Kidney (tissue), 14 donors: ENCODE data around the gene CACNA1E. TPM values are rescaled to one million over a fixed set of nuclear protein-coding genes. Genes with fewer than 3 reads are reported as not detected.

ENCODE experiments used
- DNase-seq, 5 donors: peaks; one replicate each; pipeline ENCODE4 v3.0.0-alpha.2; 2013 to 2020
- FAIRE-seq: peaks from 2 replicates; lab custom pipeline; 2012; peaks lifted over from hg19 to GRCh38; lab: Jason Lieb, UNC
- H3K27ac ChIP-seq, 2 donors: one replicate each; pipeline ENCODE4 v1.7.0; 2013; ENCODE audit warnings: low read depth in 2 of 2, low read length in 2 of 2, inconsistent platforms in 1 of 2
- H3K27me3 ChIP-seq: one replicate; pipeline ENCODE4 v1.7.1; 2013; ENCODE audit warnings: low read length, inconsistent platforms; ENCODE audit not compliant: control insufficient read depth, insufficient read depth
- H3K36me3 ChIP-seq, 3 donors: one replicate each; pipeline versions ENCODE4 v1.7.0 to v1.7.1; 2013; ENCODE audit warnings: low read length in 3 of 3, control low read depth in 1 of 3, inconsistent platforms in 1 of 3; ENCODE audit not compliant: insufficient read depth in 3 of 3, control insufficient read depth in 2 of 3
- H3K4me1 ChIP-seq, 3 donors: one replicate each; pipeline versions ENCODE4 v1.7.0 to v1.7.1; 2013; ENCODE audit warnings: low read length in 3 of 3, inconsistent platforms in 1 of 3, low read depth in 1 of 3; ENCODE audit not compliant: control insufficient read depth in 2 of 3, insufficient read depth in 2 of 3
- H3K4me3 ChIP-seq, 3 donors: one replicate each; pipeline versions ENCODE4 v1.7.0 to v1.8.1; 2013; ENCODE audit warnings: low read length in 3 of 3, control low read depth in 1 of 3, inconsistent platforms in 1 of 3
- H3K9ac ChIP-seq, 3 donors: one replicate each; pipeline versions ENCODE4 v1.7.0 to v1.7.1; 2013; ENCODE audit warnings: low read length in 3 of 3, control low read depth in 1 of 3, inconsistent platforms in 1 of 3
- H3K9me3 ChIP-seq, 3 donors: one replicate each; pipeline versions ENCODE4 v1.7.0 to v1.7.1; 2013; ENCODE audit warnings: low read length in 3 of 3, control low read depth in 1 of 3, inconsistent platforms in 1 of 3; ENCODE audit not compliant: control insufficient read depth in 2 of 3, insufficient read depth in 1 of 3
- intact Hi-C: fragments of 100-400 bp; cut with DNase I; formaldehyde crosslinking; loops from one replicate; pipeline ENCODE4 v1.11.1; 2022
- polyA plus RNA-seq: library from polyadenylated mRNA; stranded (reverse); fragments of 350-450 nt; fragmentation: Illumina TruSeq; extraction: RNeasy Lipid Tissue Mini Kit (QIAGEN cat#74804); gene quantifications from one replicate; pipeline ENCODE4 v1.2.3, GENCODE V29; 2014; ENCODE audit warnings: low read depth, low replicate concordance; ENCODE audit not compliant: insufficient read depth
- total RNA-seq: library from RNA; stranded (reverse); fragmentation: NEBNext Ultra II Directional; extraction: Animal tissue kit (Norgen Biotek cat#: 25700); gene quantifications from one replicate; pipeline ENCODE4 v1.2.1, GENCODE V29; 2021
- TF ChIP-seq, protein P1 (sequence below): IDR thresholded peaks from 3 replicates; pipeline ENCODE4 v1.5.1; 2012; ENCODE audit warnings: mild to moderate bottlenecking, moderate library complexity, borderline replicate concordance; ENCODE audit not compliant: insufficient read depth; ENCODE audit errors: extremely low read depth
- donor health status: control.
- donor health status: control.
- donor health status: control.
- donor health status: control.
- donor health status: control.
- donor health status: DM: yes; HTN: yes; CAD: no.
- donor health status: Normal renal cell carcinoma (clear cell type).

The CACNA1E gene
- total and polyA plus RNA-seq, 2 donors from 2014 or later = 0.19 TPM

DNA sequence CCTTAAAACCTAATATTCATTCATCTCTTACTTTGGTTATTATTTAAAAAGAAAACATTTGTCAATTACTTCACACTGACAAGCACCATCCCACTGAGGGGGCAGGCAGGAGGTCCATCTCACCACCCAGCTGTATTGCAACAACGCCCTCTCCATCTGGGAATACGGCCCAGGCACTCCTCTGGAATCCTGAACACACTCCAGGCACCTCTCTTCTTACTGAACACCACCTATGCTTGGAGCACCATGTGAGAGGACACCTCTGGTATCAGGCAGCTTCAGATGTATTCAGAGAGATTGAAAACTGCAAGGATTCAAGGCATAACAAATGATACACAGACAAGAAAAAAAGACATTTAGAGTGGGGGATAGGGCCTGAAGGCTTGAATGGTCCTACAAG, 147.1 kb downstream of the CACNA1E start:
- no peak overlapping the region for H3K9ac ChIP-seq
- H3K36me3 ChIP-seq = no peaks in the 10 kb centered on the region
- H3K4me3 ChIP-seq = no peak overlapping the region
- no peak overlapping the region for H3K27ac ChIP-seq
- H3K27me3 ChIP-seq = no peaks in the 10 kb centered on the region
- FAIRE-seq = no peak
- intact Hi-C loops = no loop called here
- H3K4me1 ChIP-seq = no peaks in the 10 kb centered on the region
- TF ChIP-seq, protein P1, sequence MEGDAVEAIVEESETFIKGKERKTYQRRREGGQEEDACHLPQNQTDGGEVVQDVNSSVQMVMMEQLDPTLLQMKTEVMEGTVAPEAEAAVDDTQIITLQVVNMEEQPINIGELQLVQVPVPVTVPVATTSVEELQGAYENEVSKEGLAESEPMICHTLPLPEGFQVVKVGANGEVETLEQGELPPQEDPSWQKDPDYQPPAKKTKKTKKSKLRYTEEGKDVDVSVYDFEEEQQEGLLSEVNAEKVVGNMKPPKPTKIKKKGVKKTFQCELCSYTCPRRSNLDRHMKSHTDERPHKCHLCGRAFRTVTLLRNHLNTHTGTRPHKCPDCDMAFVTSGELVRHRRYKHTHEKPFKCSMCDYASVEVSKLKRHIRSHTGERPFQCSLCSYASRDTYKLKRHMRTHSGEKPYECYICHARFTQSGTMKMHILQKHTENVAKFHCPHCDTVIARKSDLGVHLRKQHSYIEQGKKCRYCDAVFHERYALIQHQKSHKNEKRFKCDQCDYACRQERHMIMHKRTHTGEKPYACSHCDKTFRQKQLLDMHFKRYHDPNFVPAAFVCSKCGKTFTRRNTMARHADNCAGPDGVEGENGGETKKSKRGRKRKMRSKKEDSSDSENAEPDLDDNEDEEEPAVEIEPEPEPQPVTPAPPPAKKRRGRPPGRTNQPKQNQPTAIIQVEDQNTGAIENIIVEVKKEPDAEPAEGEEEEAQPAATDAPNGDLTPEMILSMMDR = no peak
- H3K9me3 ChIP-seq = no peaks in the 10 kb centered on the region
- DNase-seq = no peak

DNA sequence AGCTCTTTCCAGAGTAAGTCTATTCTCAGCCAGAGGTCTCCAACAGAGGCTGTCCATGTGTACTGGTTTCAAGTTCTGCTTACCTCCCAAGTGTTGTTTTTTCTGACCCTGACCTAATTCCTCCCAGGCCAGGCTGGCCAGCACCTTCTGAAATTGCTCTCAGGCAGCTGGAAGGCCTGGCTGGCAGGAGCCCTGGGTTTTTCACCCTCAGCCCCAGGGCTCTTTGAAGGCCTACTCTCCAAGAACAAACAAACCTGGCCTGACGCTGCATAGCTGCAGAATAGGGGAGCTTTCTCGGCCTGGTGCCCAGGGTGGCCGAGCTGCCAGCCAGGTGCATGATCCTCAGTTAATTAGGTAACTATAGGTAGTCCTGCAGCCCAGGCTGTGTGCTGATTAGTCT, 147.5 kb downstream of the CACNA1E start:
- FAIRE-seq = no peak

DNA sequence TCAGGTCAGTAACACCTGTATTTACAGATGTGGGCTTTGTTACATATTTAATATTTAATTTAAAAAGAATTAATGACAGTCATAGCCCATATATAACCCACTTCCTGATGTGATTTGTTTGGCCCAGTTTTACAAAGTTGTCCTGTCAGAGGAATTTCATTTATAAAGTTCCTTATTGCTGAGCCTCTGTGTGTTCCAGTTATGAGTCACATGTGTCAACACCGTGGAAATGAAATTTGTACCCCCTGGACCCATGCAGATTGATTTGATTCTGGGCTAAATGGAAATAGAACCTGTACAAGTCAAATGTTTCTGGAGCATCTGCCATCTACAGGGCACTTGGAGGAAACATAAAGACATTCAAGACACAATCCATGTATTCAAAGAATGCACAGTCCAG, 149.2 kb downstream of the CACNA1E start:
- H3K27ac ChIP-seq = no peak overlapping the region

More for the DNA sequence above, 147.5 kb downstream of the CACNA1E start:
- DNase-seq = no peak
- Histone ChIP-seq H3K27ac (no peak overlapping the region), H3K9ac (no peak overlapping the region), H3K4me3 (no peak overlapping the region), H3K9me3 (no peaks in the 10 kb centered on the region), H3K36me3 (no peaks in the 10 kb centered on the region), H3K27me3 (no peaks in the 10 kb centered on the region), H3K4me1 (no peaks in the 10 kb centered on the region)
- TF ChIP-seq, protein P1 = no peak
- intact Hi-C loops = no loop called here

DNA sequence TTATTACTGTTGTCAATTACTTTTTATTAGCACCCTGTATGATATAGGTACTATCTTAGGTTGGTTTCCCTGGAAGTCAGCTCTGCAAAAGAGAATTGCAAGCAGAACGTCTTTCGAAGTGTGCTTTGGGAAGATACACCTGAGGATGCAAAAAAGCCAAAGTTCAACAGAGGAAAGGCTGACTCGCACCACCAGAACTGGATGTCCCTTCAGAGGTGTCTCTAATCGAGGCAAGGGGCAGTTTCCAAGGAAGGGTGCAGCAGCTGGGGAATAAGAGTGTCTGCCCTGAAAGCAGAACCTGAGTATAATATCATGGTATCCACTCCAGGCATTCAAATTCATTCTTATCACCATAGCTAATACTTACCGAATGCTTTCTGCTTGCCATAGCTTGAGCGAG, 149.6 kb downstream of the CACNA1E start:
- Histone ChIP-seq H3K9me3 (no peaks in the 10 kb centered on the region), H3K4me3 (no peak overlapping the region), H3K27ac (no peak overlapping the region), H3K4me1 (no peaks in the 10 kb centered on the region), H3K27me3 (no peaks in the 10 kb centered on the region), H3K36me3 (no peaks in the 10 kb centered on the region), H3K9ac (no peak overlapping the region)
- TF ChIP-seq, protein P1 = no peak
- intact Hi-C loops = no loop called here
- no peak for DNase-seq
- FAIRE-seq = no peak

More for the DNA sequence above, 149.2 kb downstream of the CACNA1E start:
- intact Hi-C loops = no loop called here
- no peaks in the 10 kb centered on the region for H3K36me3 ChIP-seq
- H3K9me3 ChIP-seq = no peaks in the 10 kb centered on the region
- DNase-seq (no peak), FAIRE-seq (no peak)
- no peak overlapping the region for H3K4me3 ChIP-seq
- no peaks in the 10 kb centered on the region for H3K27me3 ChIP-seq
- TF ChIP-seq, protein P1 = no peak
- no peaks in the 10 kb centered on the region for H3K4me1 ChIP-seq
- H3K9ac ChIP-seq = no peak overlapping the region
